Ascending aorta (tissue), 2 donors: Measurements from ENCODE around the gene SRC. TPM values are rescaled to one million over a fixed set of nuclear protein-coding genes. Genes with fewer than 3 reads are reported as not detected.

ENCODE experiments used
- DNase-seq, 2 donors: peaks; one replicate each; pipeline ENCODE4 v3.0.0-alpha.2; 2019; ENCODE audit warnings: low spot score in 2 of 2
- H3K27ac ChIP-seq, 2 donors: fragments of 200-600 bp; sonication (generic); one replicate each; pipeline ENCODE4 v1.5.1; 2016 to 2017; ENCODE audit warnings: mild to moderate bottlenecking in 1 of 2
- H3K27me3 ChIP-seq: fragments of 200-600 bp; sonication (generic); one replicate; pipeline ENCODE4 v1.5.1; 2017
- H3K36me3 ChIP-seq, 2 donors: fragments of 200-600 bp; sonication (generic); one replicate each; pipeline ENCODE4 v1.5.1; 2016
- H3K4me1 ChIP-seq, 2 donors: fragments of 200-600 bp; sonication (generic); one replicate each; pipeline ENCODE4 v1.5.1; 2016 to 2017; ENCODE audit warnings: mild to moderate bottlenecking in 1 of 2
- H3K4me3 ChIP-seq, 2 donors: fragments of 200-600 bp; sonication (generic); one replicate each; pipeline ENCODE4 v1.5.1; 2016 to 2017; ENCODE audit warnings: mild to moderate bottlenecking in 1 of 2
- H3K9me3 ChIP-seq, 2 donors: fragments of 200-600 bp; sonication (generic); one replicate each; pipeline ENCODE4 v1.5.1; 2016
- CTCF ChIP-seq, 3 experiments: fragments of 200-600 bp in 2 of 3; fragments of 450-650 bp in 1 of 3; sonication (generic) in 2 of 3; IDR thresholded peaks; one replicate each; pipeline ENCODE4 v1.5.1; 2016 to 2019; ENCODE audit warnings: antibody characterized with exemption in 3 of 3, mild to moderate bottlenecking in 1 of 3, moderate library complexity in 1 of 3
- intact Hi-C: fragments of 100-400 bp; cut with DNase I; formaldehyde crosslinking; loops from one replicate; pipeline ENCODE4 v1.15.1; 2023
- total RNA-seq: library from RNA; depleted of rRNA; stranded (reverse); fragments of >200 nt; gene quantifications from one replicate; pipeline ENCODE4 v1.1.0, GENCODE V29; 2016

SRC gene
- total RNA-seq, 1 donor from 2014 or later: 67.4 TPM

GRCh38 chr20:37447688-37448087 is 101.7 kb downstream of the SRC start:
- no peaks in the 10 kb centered on the region for H3K9me3 ChIP-seq
- no peak overlapping the region for H3K27ac ChIP-seq
- TF ChIP-seq CTCF (IDR thresholded peaks at IDR 0.05): no peak
- intact Hi-C loops: no loop called here
- no peaks in the 10 kb centered on the region for H3K36me3 ChIP-seq
- H3K4me1 ChIP-seq: no peaks in the 10 kb centered on the region
- DNase-seq: no peak
- H3K4me3 ChIP-seq: no peak overlapping the region
- no peaks in the 10 kb centered on the region for H3K27me3 ChIP-seq

GRCh38 chr20:37449276-37449675 is 103.3 kb downstream of the SRC start:
- Histone ChIP-seq H3K4me1 (no peaks in the 10 kb centered on the region), H3K27ac (no peak overlapping the region), H3K27me3 (no peaks in the 10 kb centered on the region), H3K9me3 (peaks cover 0 to 2% of the 10 kb centered on the region in 2 donors), H3K36me3 (no peaks in the 10 kb centered on the region), H3K4me3 (no peak overlapping the region)
- intact Hi-C loops: no loop called here
- no peak for TF ChIP-seq CTCF (IDR thresholded peaks at IDR 0.05)
- DNase-seq: no peak

- TF ChIP-seq CTCF (IDR thresholded peaks at IDR 0.05): no peak
- Histone ChIP-seq H3K27ac (no peak overlapping the region), H3K9me3 (peaks cover 5 to 11% of the 10 kb centered on the region in 2 donors), H3K36me3 (no peaks in the 10 kb centered on the region), H3K4me1 (no peaks in the 10 kb centered on the region), H3K4me3 (no peak overlapping the region), H3K27me3 (no peaks in the 10 kb centered on the region)
- intact Hi-C loops: no loop called here
- no peak for DNase-seq
Observed at GRCh38 chr20:37450344-37450743, 104.4 kb downstream of the SRC start.

- no peak overlapping the region for H3K27ac ChIP-seq
- no peaks in the 10 kb centered on the region for H3K36me3 ChIP-seq
- intact Hi-C loops: no loop called here
- H3K4me3 ChIP-seq: no peak overlapping the region
- DNase-seq: no peak
- no peak for TF ChIP-seq CTCF (IDR thresholded peaks at IDR 0.05)
- H3K9me3 ChIP-seq: peaks cover 5 to 23% of the 10 kb centered on the region in 2 donors
- H3K4me1 ChIP-seq: no peaks in the 10 kb centered on the region
- H3K27me3 ChIP-seq: no peaks in the 10 kb centered on the region
Observed at GRCh38 chr20:37451616-37452015, 105.7 kb downstream of the SRC start.

- Histone ChIP-seq H3K4me1 (no peaks in the 10 kb centered on the region), H3K9me3 (peaks cover 5 to 28% of the 10 kb centered on the region in 2 donors), H3K4me3 (no peak overlapping the region), H3K27ac (no peak overlapping the region), H3K36me3 (no peaks in the 10 kb centered on the region), H3K27me3 (no peaks in the 10 kb centered on the region)
- no peak for TF ChIP-seq CTCF (IDR thresholded peaks at IDR 0.05)
- no peak for DNase-seq
- intact Hi-C loops: no loop called here
Observed at GRCh38 chr20:37452236-37452635, 106.3 kb downstream of the SRC start.

GRCh38 chr20:37453288-37453687 is 107.3 kb downstream of the SRC start:
- Histone ChIP-seq H3K27ac (no peak overlapping the region), H3K27me3 (no peaks in the 10 kb centered on the region), H3K9me3 (peaks cover 5 to 28% of the 10 kb centered on the region in 2 donors), H3K36me3 (no peaks in the 10 kb centered on the region), H3K4me1 (no peaks in the 10 kb centered on the region), H3K4me3 (no peak overlapping the region)
- intact Hi-C loops: no loop called here
- TF ChIP-seq CTCF (IDR thresholded peaks at IDR 0.05): no peak
- no peak for DNase-seq
